UCSD-AML1 (cell line): ENCODE measurements around the gene HMGN5.

ENCODE experiments used
- DNase-seq: peaks from one replicate; lab custom pipeline; 2025; ENCODE audit not compliant: unreplicated experiment; lab: John Stamatoyannopoulos, UW

Gene HMGN5

DNA sequence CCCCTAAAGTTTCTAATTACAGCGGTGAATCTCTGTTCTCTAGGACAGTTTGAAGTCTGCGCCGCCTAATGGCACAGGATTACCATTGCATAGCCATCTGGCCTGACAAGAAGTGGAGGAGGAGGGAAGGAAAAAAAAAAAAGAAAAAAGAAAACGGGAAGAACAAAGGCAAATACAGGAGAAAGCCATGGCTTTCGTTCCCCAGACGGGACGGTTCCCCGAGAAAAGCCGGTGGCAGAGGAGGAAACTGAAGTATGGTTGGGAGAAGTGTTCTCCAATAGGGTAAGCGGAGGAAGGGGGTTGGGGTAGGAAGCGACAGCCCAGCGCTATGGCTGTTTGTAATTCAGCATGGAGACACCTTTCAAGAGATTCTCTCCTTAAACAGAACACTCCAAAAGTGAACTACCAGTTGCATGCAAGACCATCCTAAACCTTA is 80.8 kb downstream of the HMGN5 start:
- peak; percentile 25 for DNase-seq

DNA sequence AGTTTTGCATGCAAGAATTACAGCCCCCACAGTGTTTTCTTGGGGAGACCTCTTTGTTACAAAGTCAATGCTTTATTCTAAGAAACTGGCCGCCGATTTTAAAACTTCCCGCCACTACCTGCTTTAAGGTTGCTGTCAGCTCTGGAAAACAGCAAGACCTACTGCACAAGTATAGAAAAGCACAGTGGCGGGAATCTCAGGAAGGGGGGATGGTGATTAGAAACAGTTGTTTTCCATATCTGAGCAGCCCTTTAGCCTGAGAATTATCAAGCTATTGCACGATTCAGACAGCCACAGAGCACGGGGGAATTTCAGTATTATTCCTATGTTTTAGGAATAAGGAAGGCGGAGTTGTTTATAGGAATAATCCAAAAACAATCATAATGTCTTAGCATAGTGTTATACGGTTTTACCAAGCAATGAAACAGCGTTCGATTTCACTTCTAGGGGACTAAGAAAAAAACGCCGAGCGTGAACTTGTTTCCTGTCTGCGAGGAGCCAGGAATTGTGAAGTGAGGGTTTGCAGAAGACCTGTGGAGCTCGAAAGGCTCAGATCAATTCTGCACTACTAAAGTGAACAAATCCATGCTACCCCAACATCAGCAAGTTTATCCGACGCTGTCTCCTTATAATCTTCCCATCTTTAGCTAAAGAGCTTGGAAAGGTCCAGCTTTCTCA is 81.3 kb downstream of the HMGN5 start:
- no peak for DNase-seq

DNA sequence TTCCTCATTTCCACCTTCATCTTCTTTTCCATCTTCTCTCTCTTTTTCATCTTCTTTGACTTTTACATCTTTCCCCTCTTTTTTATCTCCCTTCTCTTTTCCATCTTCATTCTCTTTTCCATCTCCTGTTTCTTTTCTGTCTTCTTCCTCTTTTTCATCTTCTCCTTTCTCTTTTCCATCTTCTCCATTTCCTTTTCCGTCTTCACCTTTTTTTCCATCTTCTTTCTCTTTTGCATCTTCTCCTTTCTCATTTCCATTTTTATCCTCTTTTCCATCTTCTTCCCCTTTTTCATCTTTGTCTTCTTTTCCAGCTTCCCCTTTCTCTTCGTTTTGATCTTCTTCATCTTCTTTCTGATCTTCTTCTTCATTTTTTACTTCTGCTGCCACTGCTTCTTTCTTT is 87.0 kb downstream of the HMGN5 start:
- no peak for DNase-seq

DNA sequence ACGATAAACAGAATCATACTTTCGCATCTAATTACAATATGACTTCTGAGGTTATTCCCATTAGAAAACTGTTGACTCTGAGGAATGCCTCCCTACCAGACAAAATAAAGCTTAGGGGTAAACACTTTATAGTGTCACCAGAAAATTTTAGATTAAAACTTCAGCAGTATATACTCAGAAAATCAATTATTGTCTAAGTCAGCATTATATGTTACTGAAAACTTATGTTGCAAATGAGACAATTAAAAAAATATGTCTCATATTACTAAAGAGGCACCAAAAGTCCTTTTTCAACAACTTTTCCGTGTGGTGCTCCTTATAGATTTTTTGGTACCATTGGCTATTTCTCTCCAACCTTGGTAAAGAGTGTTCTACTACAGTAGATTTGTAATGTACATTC is 91.4 kb downstream of the HMGN5 start:
- no peak for DNase-seq

DNA sequence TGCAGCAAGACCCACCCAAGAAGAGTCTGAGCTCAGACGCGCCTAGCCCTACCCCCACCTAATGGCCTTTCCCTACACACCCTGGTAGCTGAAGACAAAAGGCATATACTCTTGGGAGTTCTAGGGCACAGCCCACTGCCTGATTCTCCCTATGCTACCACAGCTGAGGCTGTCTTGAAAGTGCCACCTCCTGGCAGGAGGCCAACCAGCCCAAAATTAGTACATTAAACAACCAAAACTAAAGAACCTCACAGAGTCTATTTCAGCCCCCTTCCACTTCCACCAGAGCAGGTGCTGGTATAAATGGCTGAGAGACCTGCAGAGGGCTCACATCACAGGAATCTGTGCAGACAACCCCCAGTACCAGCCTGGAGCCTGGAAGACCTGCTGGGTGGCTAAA is 119.1 kb downstream of the HMGN5 start:
- DNase-seq = no peak
